ENCODE results near the gene TSNAXIP1.

GRCh38 chr16:67865318-67865717 is 58.6 kb downstream of the TSNAXIP1 start:
- TF ChIP-seq CTCF (IDR thresholded peaks at IDR 0.05) (no peak), POLR2A (IDR thresholded peaks at IDR 0.05) (no peak)
